ENCODE data around the gene POU2F1. TPM values are rescaled to one million over a fixed set of nuclear protein-coding genes. Genes with fewer than 3 reads are reported as not detected.

Gene POU2F1
- total RNA-seq, 1 experiment from 2014 or later: 24.5 TPM

DNA sequence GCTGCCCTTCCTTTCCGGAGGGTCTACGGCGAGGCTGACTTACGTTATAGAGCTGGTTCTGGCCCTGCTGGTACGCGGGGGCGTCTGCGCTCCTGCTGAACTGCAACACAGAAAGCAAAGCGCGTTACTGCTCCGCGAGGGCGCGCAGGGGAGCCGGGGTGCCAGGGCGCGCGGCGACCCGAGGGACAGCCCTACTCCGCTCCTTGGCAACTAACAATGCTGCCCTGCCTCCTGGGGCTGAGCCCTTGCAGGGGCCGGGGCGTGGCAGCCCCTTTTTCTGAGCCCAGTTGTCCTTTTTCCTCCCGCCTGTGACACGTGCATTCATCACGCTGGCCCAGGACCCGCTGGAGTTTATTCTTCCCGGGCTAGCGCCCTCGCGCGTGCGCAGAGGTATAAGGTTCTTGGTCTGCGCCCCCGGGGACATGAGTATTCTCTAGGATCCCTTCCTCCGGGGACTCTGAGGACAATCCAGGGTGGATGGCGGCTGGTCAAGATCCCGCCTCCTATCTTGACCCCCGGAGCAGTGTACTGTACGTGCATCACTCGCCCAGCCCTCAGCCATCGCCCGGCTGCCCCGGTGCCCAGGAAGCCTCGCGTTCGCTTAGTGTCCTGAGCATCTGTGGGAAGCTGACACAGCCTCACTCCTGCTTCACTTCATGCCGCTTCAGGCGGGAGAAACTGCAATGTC lies 218.8 kb downstream of the POU2F1 start:
- intact Hi-C loops (cut with micrococcal nuclease): no loop called here
- ATAC-seq: no peak
- no peak overlapping the region for H3K4me2 ChIP-seq (ENCODE audit: low read length)
- no peak overlapping the region for H3K27ac ChIP-seq (ENCODE audit: low read depth, low read length)
- no peaks in the 10 kb centered on the region for H3K27me3 ChIP-seq (ENCODE audit: insufficient read depth, low read length)
- H3K4me1 ChIP-seq (ENCODE audit: control insufficient read depth in 1 of 2, insufficient read depth in 2 of 2, low read length in 2 of 2): peaks cover 0 to 13% of the 10 kb centered on the region in 2 experiments; a peak in 3 of 4 replicates
- ChIA-PET RAD21 (ENCODE audit: low non-redundant PET in 1 of 2, low total read pairs in 2 of 2, uncharacterized antibody in 2 of 2, unreplicated experiment in 2 of 2) (no interaction called here), POLR2A (no interaction called here), CTCF (no interaction called here)
- DNase-seq (ENCODE audit: low read depth, low spot score): no peak
- no TSS peak for BruUV-seq (replicated peaks)
- no peak overlapping the region for H3K4me3 ChIP-seq (replicated peaks in 1 of 2; ENCODE audit: low read depth in 1 of 2, low read length in 2 of 2)
- TF ChIP-seq JUND (IDR thresholded peaks at IDR 0.05): no peak
- TF ChIP-seq SRF (IDR thresholded peaks at IDR 0.05; ENCODE audit: low read depth): no peak
- no peak for TF ChIP-seq CTCF (IDR thresholded peaks at IDR 0.05 in 2 of 3, conservative IDR thresholded peaks at IDR 0.05 in 1 of 3; ENCODE audit: borderline replicate concordance in 1 of 3, insufficient read depth in 1 of 3, low read depth in 2 of 3, low read length in 2 of 3)
- no peak for TF ChIP-seq SP1 (IDR thresholded peaks at IDR 0.05; ENCODE audit: low read depth)
- TF ChIP-seq FOSL1 (IDR thresholded peaks at IDR 0.05; ENCODE audit: low read depth): no peak
- no peak for TF ChIP-seq CBX3 (IDR thresholded peaks at IDR 0.05; ENCODE audit: low read depth)
- no peak for TF ChIP-seq RAD21 (IDR thresholded peaks at IDR 0.05; ENCODE audit: low read depth)
- no peak for TF ChIP-seq SIN3A (IDR thresholded peaks at IDR 0.05; ENCODE audit: low read depth)
- no peak for TF ChIP-seq EZH2phosphoT487 (IDR thresholded peaks at IDR 0.05; ENCODE audit: borderline replicate concordance)
- no peak for TF ChIP-seq ZNF274 (IDR thresholded peaks at IDR 0.05; ENCODE audit: low read depth, low read length)
- no peak for TF ChIP-seq ELF1 (IDR thresholded peaks at IDR 0.05; ENCODE audit: borderline replicate concordance, low read depth)
- no peaks in the 10 kb centered on the region for H3K79me2 ChIP-seq (ENCODE audit: insufficient read depth, low read length)
- H2AFZ ChIP-seq (ENCODE audit: low read depth, low read length, poor library complexity, severe bottlenecking): no peak overlapping the region
- no peaks in the 10 kb centered on the region for H3K36me3 ChIP-seq (ENCODE audit: control insufficient read depth in 1 of 2, insufficient read depth in 2 of 2, low read length in 2 of 2)
- no peaks in the 10 kb centered on the region for H3K9me3 ChIP-seq (ENCODE audit: control insufficient read depth in 1 of 2, insufficient read depth in 1 of 2, low read depth in 1 of 2, low read length in 2 of 2)
- H3K9me2 ChIP-seq (ENCODE audit: insufficient read depth): no peaks in the 10 kb centered on the region
- no peaks in the 10 kb centered on the region for H4K20me1 ChIP-seq (ENCODE audit: insufficient read depth)
- H3K9ac ChIP-seq (ENCODE audit: low read length): no peak overlapping the region

Measured in HCT116 (cell line).